Adrenal gland (tissue), 5 donors: Measurements from ENCODE around the gene AMY2A.
"Not testable (repeated sequence)": the region's sequence is repeated elsewhere in the genome, so short reads cannot be mapped to it uniquely, and the experiment has no call there.

Experiments used
- POLR2A ChIP-seq, 2 donors: fragments of 450-650 bp; IDR thresholded peaks; one replicate each; pipeline ENCODE4 v1.6.1; 2017; ENCODE audit warnings: antibody characterized with exemption in 2 of 2, mild to moderate bottlenecking in 2 of 2, moderate library complexity in 1 of 2
- TF ChIP-seq, protein P1 (sequence below), 6 experiments: fragments of 450-650 bp in 4 of 6; fragments of 200-600 bp in 2 of 6; sonication (generic) in 1 of 6; IDR thresholded peaks; 1 replicate in 5 of 6; 2 replicates in 1 of 6; pipeline versions ENCODE4 v1.5.1 to v1.8.0; 2016 to 2021; ENCODE audit warnings: antibody characterized with exemption in 6 of 6, mild to moderate bottlenecking in 2 of 6, moderate library complexity in 1 of 6
- donor health status: DM: no; HTN: no; CAD: no.

- TF ChIP-seq, protein P1, sequence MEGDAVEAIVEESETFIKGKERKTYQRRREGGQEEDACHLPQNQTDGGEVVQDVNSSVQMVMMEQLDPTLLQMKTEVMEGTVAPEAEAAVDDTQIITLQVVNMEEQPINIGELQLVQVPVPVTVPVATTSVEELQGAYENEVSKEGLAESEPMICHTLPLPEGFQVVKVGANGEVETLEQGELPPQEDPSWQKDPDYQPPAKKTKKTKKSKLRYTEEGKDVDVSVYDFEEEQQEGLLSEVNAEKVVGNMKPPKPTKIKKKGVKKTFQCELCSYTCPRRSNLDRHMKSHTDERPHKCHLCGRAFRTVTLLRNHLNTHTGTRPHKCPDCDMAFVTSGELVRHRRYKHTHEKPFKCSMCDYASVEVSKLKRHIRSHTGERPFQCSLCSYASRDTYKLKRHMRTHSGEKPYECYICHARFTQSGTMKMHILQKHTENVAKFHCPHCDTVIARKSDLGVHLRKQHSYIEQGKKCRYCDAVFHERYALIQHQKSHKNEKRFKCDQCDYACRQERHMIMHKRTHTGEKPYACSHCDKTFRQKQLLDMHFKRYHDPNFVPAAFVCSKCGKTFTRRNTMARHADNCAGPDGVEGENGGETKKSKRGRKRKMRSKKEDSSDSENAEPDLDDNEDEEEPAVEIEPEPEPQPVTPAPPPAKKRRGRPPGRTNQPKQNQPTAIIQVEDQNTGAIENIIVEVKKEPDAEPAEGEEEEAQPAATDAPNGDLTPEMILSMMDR (IDR thresholded peaks at IDR 0.05) = not testable (repeated sequence)
- TF ChIP-seq POLR2A (IDR thresholded peaks at IDR 0.05) = not testable (repeated sequence)
Measured at GRCh38 chr1:103571289-103571688, 45.9 kb upstream of the AMY2A start, which contains the start of gene AMY2B.
